HG03135 (cell line): ENCODE results near the gene GATD1.

ENCODE experiments used
- ATAC-seq: cut with Tn5 transposase; IDR thresholded peaks from one replicate; pipeline ENCODE4 v1.9.1; 2021; ENCODE audit warnings: mild to moderate bottlenecking, moderate library complexity; ENCODE audit not compliant: unreplicated experiment

Gene GATD1

GRCh38 chr11:782264-783174, 5.2 kb upstream of the GATD1 start:
- no peak for ATAC-seq

- ATAC-seq = no peak
Observed at GRCh38 chr11:779955-780532, 2.8 kb upstream of the GATD1 start.

- ATAC-seq = no peak
Observed at GRCh38 chr11:778976-779954, 2.0 kb upstream of the GATD1 start.

GRCh38 chr11:776561-777287, 563 bp downstream of the GATD1 start:
- ATAC-seq = peak; percentile 23

GRCh38 chr11:776263-776560, 1.1 kb downstream of the GATD1 start:
- no peak for ATAC-seq

- ATAC-seq = no peak
Observed at GRCh38 chr11:774873-775592, 2.3 kb downstream of the GATD1 start.

GRCh38 chr11:773830-774229, 3.5 kb downstream of the GATD1 start:
- no peak for ATAC-seq

- no peak for ATAC-seq
Observed at GRCh38 chr11:773425-773824, 3.9 kb downstream of the GATD1 start.

GRCh38 chr11:772429-773390, 4.6 kb downstream of the GATD1 start:
- ATAC-seq = no peak

GRCh38 chr11:771617-772204, 5.6 kb downstream of the GATD1 start:
- ATAC-seq = no peak

GRCh38 chr11:770642-771616, 6.4 kb downstream of the GATD1 start:
- no peak for ATAC-seq

- no peak for ATAC-seq
Observed at GRCh38 chr11:769887-770641, 7.2 kb downstream of the GATD1 start.

- ATAC-seq = no peak
Observed at GRCh38 chr11:767238-767637, 10.0 kb downstream of the GATD1 start.

- ATAC-seq = no peak
Observed at GRCh38 chr11:766936-767210, 10.4 kb downstream of the GATD1 start.

- no peak for ATAC-seq
Observed at GRCh38 chr11:766106-766935, 11.0 kb downstream of the GATD1 start.

GRCh38 chr11:765802-766091, 11.5 kb downstream of the GATD1 start:
- no peak for ATAC-seq
